HepG2 (cell line): Measurements from ENCODE around the gene CYLD. TPM values are rescaled to one million over a fixed set of nuclear protein-coding genes. Genes with fewer than 3 reads are reported as not detected.

Experiments used
- ATAC-seq: fragments of 200-7000 bp; cut with Tn5 transposase; 3 replicates; pipeline ENCODE4 v1.9.1; 2020; ENCODE audit warnings: mild to moderate bottlenecking, moderate library complexity
- BruUV-seq: library from RNA; stranded (reverse); fragments of 400-500 nt; replicated peaks from 2 replicates; lab custom pipeline; 2021; lab: Mats Ljungman, UMichigan
- CTCF ChIA-PET: fragments of 300-600 bp; formaldehyde crosslinking; extraction: SDS; loops from one replicate; lab custom pipeline; 2021; ENCODE audit warnings: low total read pairs, inconsistent platforms, low intra/inter-chr PET ratio; lab: Yijun Ruan, JAX
- POLR2A ChIA-PET: fragments of 350-600 bp; sonication (Branson Sonifier 250); formaldehyde crosslinking; loops from one replicate; lab custom pipeline; 2020; ENCODE audit warnings: antibody characterized with exemption, inconsistent platforms; lab: Yijun Ruan, JAX
- DNase-seq: peaks from one replicate; pipeline ENCODE4 v3.0.0-alpha.2; 2015; ENCODE audit warnings: low spot score
- FAIRE-seq: peaks from 3 replicates; lab custom pipeline; 2011; peaks lifted over from hg19 to GRCh38; lab: Jason Lieb, UNC
- H2AFZ ChIP-seq: one replicate; pipeline ENCODE4 v1.6.1; 2011; ENCODE audit warnings: low read length, inconsistent platforms
- H3K27ac ChIP-seq: fragments of 300-600 bp; 3 replicates; pipeline ENCODE4 v1.8.0; 2011; ENCODE audit warnings: mixed run types, mild to moderate bottlenecking, mixed read lengths, low read length, inconsistent platforms; ENCODE audit not compliant: insufficient read depth; ENCODE audit errors: extremely low read length
- H3K27me3 ChIP-seq, 2 experiments: fragments of 200-600 bp in 1 of 2; 2 replicates in 1 of 2; 3 replicates in 1 of 2; pipeline versions ENCODE4 v1.6.0 to v1.8.0; 2011; ENCODE audit warnings: low read length in 2 of 2, mild to moderate bottlenecking in 2 of 2, moderate library complexity in 2 of 2, inconsistent platforms in 1 of 2; ENCODE audit not compliant: insufficient read depth in 2 of 2, control insufficient read depth in 1 of 2
- H3K36me3 ChIP-seq, 2 experiments: fragments of 200-600 bp in 1 of 2; replicated peaks in 1 of 2; 2 replicates in 1 of 2; 3 replicates in 1 of 2; pipeline versions ENCODE4 v1.5.1 to v1.8.0; 2011; ENCODE audit warnings: low read length in 2 of 2, inconsistent platforms in 1 of 2; ENCODE audit not compliant: insufficient read depth in 2 of 2, control insufficient read depth in 1 of 2
- H3K4me1 ChIP-seq: 2 replicates; pipeline ENCODE4 v1.5.1; 2012; ENCODE audit warnings: low read length, inconsistent platforms; ENCODE audit not compliant: insufficient read depth
- H3K4me2 ChIP-seq: 2 replicates; pipeline ENCODE4 v1.6.0; 2011; ENCODE audit warnings: low read depth, low read length, inconsistent platforms
- H3K4me3 ChIP-seq, 3 experiments: fragments of 200-600 bp in 1 of 3; sonication (generic), shearing (Covaris generic) in 1 of 3; replicated peaks in 1 of 3; 2 replicates each; pipeline ENCODE4 v1.5.1; 2011 to 2016; ENCODE audit warnings: low read length in 3 of 3, inconsistent platforms in 2 of 3, low read depth in 2 of 3, mild to moderate bottlenecking in 2 of 3, control low read depth in 1 of 3, mixed read lengths in 1 of 3; ENCODE audit not compliant: insufficient read depth in 1 of 3
- H3K79me2 ChIP-seq: one replicate; pipeline ENCODE4 v1.6.1; 2011; ENCODE audit warnings: low read length, inconsistent platforms; ENCODE audit not compliant: insufficient read depth
- H3K9ac ChIP-seq: 2 replicates; pipeline ENCODE4 v1.6.0; 2011; ENCODE audit warnings: mild to moderate bottlenecking, low read depth, low read length, inconsistent platforms; ENCODE audit not compliant: insufficient read depth
- H3K9me3 ChIP-seq: 2 replicates; pipeline ENCODE4 v1.5.1; 2012; ENCODE audit warnings: mild to moderate bottlenecking, low read length
- H4K20me1 ChIP-seq: 2 replicates; pipeline ENCODE4 v1.6.0; 2011; ENCODE audit warnings: inconsistent platforms, mild to moderate bottlenecking, low read length, moderate library complexity; ENCODE audit not compliant: insufficient read depth
- CCAR2 ChIP-seq: fragments of 200-400 bp; formaldehyde crosslinking; optimal IDR thresholded peaks from 2 replicates; pipeline ENCODE3; 2018; ENCODE audit warnings: low read depth, mild to moderate bottlenecking, low read length, moderate library complexity
- GATA4 ChIP-seq: sonication (generic); IDR thresholded peaks from 2 replicates; pipeline ENCODE4 v1.6.1; 2016; ENCODE audit warnings: antibody characterized with exemption, low read depth, borderline replicate concordance
- MLX ChIP-seq: IDR thresholded peaks from 2 replicates; pipeline ENCODE4 v1.6.1; 2016
- SALL2 ChIP-seq: sonication (generic); formaldehyde crosslinking; IDR thresholded peaks from 2 replicates; pipeline ENCODE4 v1.8.1; 2023; ENCODE audit warnings: mild to moderate bottlenecking, missing genetic modification reagents, inconsistent platforms
- SMAD9 ChIP-seq: sonication (generic); formaldehyde crosslinking; IDR thresholded peaks from 2 replicates; pipeline ENCODE4 v1.5.1; 2020; ENCODE audit warnings: mild to moderate bottlenecking, missing genetic modification reagents
- SNAI1 ChIP-seq: sonication (generic); formaldehyde crosslinking; IDR thresholded peaks from 2 replicates; pipeline ENCODE4 v1.5.0; 2020; ENCODE audit warnings: mild to moderate bottlenecking, missing genetic modification reagents, borderline replicate concordance
- TBP ChIP-seq: sonication (generic); formaldehyde crosslinking; IDR thresholded peaks from 2 replicates; pipeline ENCODE4 v1.5.0; 2020; ENCODE audit warnings: missing genetic modification reagents
- ZBTB2 ChIP-seq: sonication (generic); formaldehyde crosslinking; IDR thresholded peaks from 2 replicates; pipeline ENCODE4 v1.8.0; 2022; ENCODE audit warnings: low read depth, missing genetic modification reagents
- ZNF34 ChIP-seq: sonication (generic); formaldehyde crosslinking; IDR thresholded peaks from 2 replicates; pipeline ENCODE4 v1.4.0; 2020; ENCODE audit warnings: mild to moderate bottlenecking, missing genetic modification reagents, borderline replicate concordance
- ZNF382 ChIP-seq: sonication (generic); formaldehyde crosslinking; IDR thresholded peaks from 2 replicates; pipeline ENCODE4 v1.5.0; 2020; ENCODE audit warnings: missing genetic modification reagents, mild to moderate bottlenecking, borderline replicate concordance
- ZNF570 ChIP-seq: sonication (generic); formaldehyde crosslinking; IDR thresholded peaks from 2 replicates; pipeline ENCODE4 v1.4.0; 2020; ENCODE audit warnings: mild to moderate bottlenecking, missing genetic modification reagents, borderline replicate concordance
- ZXDC ChIP-seq: sonication (generic); formaldehyde crosslinking; IDR thresholded peaks from 2 replicates; pipeline ENCODE4 v1.5.0; 2020; ENCODE audit warnings: mild to moderate bottlenecking, missing genetic modification reagents
- WGBS: methylation state at CpG from one replicate; pipeline ENCODE4 v1.1.6; 2017; ENCODE audit warnings: low lambda C conversion rate; 5-methylcytosine and 5-hydroxymethylcytosine counted together
- in situ Hi-C: cut with HindIII; loops from 2 replicates; pipeline ENCODE4 v1.10.0; 2017; ENCODE audit warnings: low pct_unique_long_range_greater_than_20kb; ENCODE audit not compliant: extremely low pct_ligation_motif_present
- intact Hi-C: fragments of 100-400 bp; cut with micrococcal nuclease; formaldehyde crosslinking; loops from one replicate; pipeline ENCODE4 v1.10.0; 2022; ENCODE audit not compliant: unreplicated experiment
- polyA plus RNA-seq, 8 experiments: library from polyadenylated mRNA; depleted of rRNA in 3 of 8; stranded (reverse) in 7 of 8; unstranded in 1 of 8; fragments of >200 nt; fragmentation: Illumina TruSeq in 4 of 8; extraction: Trizol in 4 of 8; gene quantifications; 2 replicates each; pipeline versions ENCODE4 v1.2.1 to v1.2.3, GENCODE V29; 2011 to 2016; ENCODE audit warnings: low read depth in 4 of 8, missing spikeins in 1 of 8, mixed read lengths in 1 of 8; ENCODE audit not compliant: insufficient read depth in 1 of 8
- total RNA-seq, 5 experiments: library from RNA; depleted of rRNA; stranded (reverse); fragments of >200 nt; fragmentation: Illumina TruSeq; extraction: Trizol; gene quantifications; 2 replicates each; pipeline ENCODE4 v1.2.3, GENCODE V29; 2016; ENCODE audit warnings: low read depth in 1 of 5

Gene CYLD
- total and polyA plus RNA-seq, 2 of the 13 experiments (the other 11 are each of a cell fraction or from before 2014, with no cell fraction given), result 6.1 to 11.4 TPM

- Histone ChIP-seq H3K9me3 (no peaks in the 10 kb centered on the region), H3K4me3 (0 out of 6 replicates have a peak overlapping the region, but pooled peaks of 1 of the 3 experiments have one; percentile 39), H3K36me3 (no peaks in the 10 kb centered on the region), H4K20me1 (no peaks in the 10 kb centered on the region), H3K4me2 (no peak overlapping the region), H3K9ac (no peak overlapping the region), H3K27ac (no peak overlapping the region), H3K27me3 (no peaks in the 10 kb centered on the region), H2AFZ (no peak overlapping the region), H3K4me1 (peaks cover 19% of the 10 kb centered on the region), H3K79me2 (no peaks in the 10 kb centered on the region)
- FAIRE-seq (no peak), ATAC-seq (no peak), DNase-seq (no peak)
- intact Hi-C loops, result loop anchor here (5.0 kb wide), 1 partner anchor 76 kb away; no protein-coding TSS in a partner anchor
- in situ Hi-C loops, result no loop called here
- no TSS peak for BruUV-seq
- 94% methylated on average over 3 of the region's 3 CpGs for WGBS
- TF ChIP-seq CCAR2 (no peak), GATA4 (no peak), ZBTB2 (CRISPR knock-in tag) (no peak), TBP (no peak), ZNF570 (CRISPR knock-in tag) (no peak), SMAD9 (CRISPR knock-in tag) (no peak), SALL2 (CRISPR knock-in tag) (no peak), ZNF34 (no peak), ZNF382 (CRISPR knock-in tag) (no peak), MLX (CRISPR knock-in tag) (no peak), SNAI1 (CRISPR knock-in tag) (no peak), ZXDC (no peak)
- POLR2A ChIA-PET, result no interaction called here
- CTCF ChIA-PET, result no interaction called here
These were observed 1.8 kb downstream of the CYLD start for GRCh38 chr16:50743581-50744225.
